ENCODE data around the gene RPH3AL.

The RPH3AL gene

GRCh38 chr17:390025-390424 is 37.4 kb upstream of the RPH3AL start:
- ATAC-seq = no peak
- TF ChIP-seq ZNF565 (CRISPR knock-in tag; conservative IDR thresholded peaks at IDR 0.05; ENCODE audit: low read depth) = no peak

DNA sequence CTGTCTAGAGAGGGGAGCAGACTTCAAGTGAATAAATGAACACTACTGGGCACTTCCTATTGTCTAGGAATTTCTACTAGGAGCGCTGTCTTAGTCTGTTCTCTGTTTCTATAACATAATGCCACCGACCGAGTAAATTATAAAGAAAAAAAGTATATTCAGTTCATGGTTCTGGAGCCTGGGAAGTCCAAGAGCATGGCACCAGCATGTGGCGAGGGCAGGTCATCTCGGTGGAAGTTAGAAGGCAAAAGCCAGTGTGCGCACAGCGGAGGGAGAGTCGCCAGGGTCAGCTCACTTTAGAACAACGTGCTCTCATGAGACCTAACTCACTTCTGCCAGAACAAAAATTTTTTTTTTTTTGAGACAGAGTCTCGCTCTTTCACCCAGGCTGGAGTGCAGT is 35.5 kb upstream of the RPH3AL start:
- no peak for ATAC-seq

DNA sequence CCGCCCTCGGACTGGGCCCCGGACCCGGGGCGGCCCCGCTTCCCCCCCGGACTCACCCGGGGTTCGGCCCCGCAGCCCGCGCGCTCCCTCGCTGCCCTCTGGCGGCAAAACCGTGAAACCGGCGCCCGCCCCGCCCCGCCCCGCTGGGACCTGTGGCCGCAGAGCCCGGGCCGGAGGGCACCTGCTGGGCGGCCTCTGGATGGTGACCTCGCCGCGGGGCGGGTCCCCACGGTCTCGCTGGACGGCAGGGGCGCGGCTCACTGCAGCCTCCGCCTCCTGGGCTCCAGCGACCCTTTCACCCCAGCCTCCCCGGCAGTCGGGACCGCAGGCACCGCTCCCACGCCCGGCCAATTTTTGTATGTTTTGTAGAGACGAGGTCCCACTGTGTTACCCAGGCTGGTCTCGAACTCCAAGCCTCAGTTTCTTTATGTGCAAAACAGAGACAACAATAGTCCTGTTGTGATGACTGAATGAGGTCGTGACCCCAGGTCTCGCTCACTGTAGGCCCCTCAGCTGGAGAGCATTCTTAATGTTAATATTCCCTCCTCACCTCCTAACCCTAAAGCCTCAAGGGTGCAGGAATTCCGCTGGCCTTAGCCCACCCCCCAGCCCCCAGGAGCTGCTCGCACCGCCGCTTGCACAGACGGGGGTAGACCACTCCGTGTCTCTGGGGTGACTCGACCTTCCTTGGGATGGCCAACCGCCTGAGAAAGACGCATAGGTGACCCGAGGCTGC is 33.7 kb upstream of the RPH3AL start:
- TF ChIP-seq ZNF8 (CRISPR knock-in tag; IDR thresholded peaks at IDR 0.05) (no peak), ZFP3 (CRISPR knock-in tag; IDR thresholded peaks at IDR 0.05) (no peak), TOX (CRISPR knock-in tag; IDR thresholded peaks at IDR 0.05; ENCODE audit: borderline replicate concordance) (no peak), ESRRG (CRISPR knock-in tag; IDR thresholded peaks at IDR 0.05) (no peak), SNAI2 (CRISPR knock-in tag; IDR thresholded peaks at IDR 0.05) (no peak), OSR1 (CRISPR knock-in tag; IDR thresholded peaks at IDR 0.05) (no peak), BACH2 (CRISPR knock-in tag; IDR thresholded peaks at IDR 0.05; ENCODE audit: borderline replicate concordance) (no peak), ZNF565 (CRISPR knock-in tag; conservative IDR thresholded peaks at IDR 0.05; ENCODE audit: low read depth) (no peak), ZNF70 (CRISPR knock-in tag; IDR thresholded peaks at IDR 0.05) (no peak), POU6F1 (CRISPR knock-in tag; IDR thresholded peaks at IDR 0.05; ENCODE audit: borderline replicate concordance, low read depth) (no peak), PPARA (CRISPR knock-in tag; IDR thresholded peaks at IDR 0.05; ENCODE audit: borderline replicate concordance) (no peak)
- ATAC-seq = peak; percentile 89

More for the DNA sequence above, 35.5 kb upstream of the RPH3AL start:
- TF ChIP-seq ARNTL (CRISPR knock-in tag; IDR thresholded peaks at IDR 0.05; ENCODE audit: borderline replicate concordance, low read depth) (no peak), ZFP3 (CRISPR knock-in tag; IDR thresholded peaks at IDR 0.05) (no peak), ZNF8 (CRISPR knock-in tag; IDR thresholded peaks at IDR 0.05) (no peak), BACH2 (CRISPR knock-in tag; IDR thresholded peaks at IDR 0.05; ENCODE audit: borderline replicate concordance) (no peak), GLIS3 (CRISPR knock-in tag; IDR thresholded peaks at IDR 0.05) (no peak)
- TF ChIP-seq, protein P1, sequence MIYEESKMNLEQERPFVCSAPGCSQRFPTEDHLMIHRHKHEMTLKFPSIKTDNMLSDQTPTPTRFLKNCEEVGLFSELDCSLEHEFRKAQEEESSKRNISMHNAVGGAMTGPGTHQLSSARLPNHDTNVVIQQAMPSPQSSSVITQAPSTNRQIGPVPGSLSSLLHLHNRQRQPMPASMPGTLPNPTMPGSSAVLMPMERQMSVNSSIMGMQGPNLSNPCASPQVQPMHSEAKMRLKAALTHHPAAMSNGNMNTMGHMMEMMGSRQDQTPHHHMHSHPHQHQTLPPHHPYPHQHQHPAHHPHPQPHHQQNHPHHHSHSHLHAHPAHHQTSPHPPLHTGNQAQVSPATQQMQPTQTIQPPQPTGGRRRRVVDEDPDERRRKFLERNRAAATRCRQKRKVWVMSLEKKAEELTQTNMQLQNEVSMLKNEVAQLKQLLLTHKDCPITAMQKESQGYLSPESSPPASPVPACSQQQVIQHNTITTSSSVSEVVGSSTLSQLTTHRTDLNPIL (CRISPR knock-in tag; IDR thresholded peaks at IDR 0.05; ENCODE audit: low read depth) = no peak
- TF ChIP-seq, protein P2, sequence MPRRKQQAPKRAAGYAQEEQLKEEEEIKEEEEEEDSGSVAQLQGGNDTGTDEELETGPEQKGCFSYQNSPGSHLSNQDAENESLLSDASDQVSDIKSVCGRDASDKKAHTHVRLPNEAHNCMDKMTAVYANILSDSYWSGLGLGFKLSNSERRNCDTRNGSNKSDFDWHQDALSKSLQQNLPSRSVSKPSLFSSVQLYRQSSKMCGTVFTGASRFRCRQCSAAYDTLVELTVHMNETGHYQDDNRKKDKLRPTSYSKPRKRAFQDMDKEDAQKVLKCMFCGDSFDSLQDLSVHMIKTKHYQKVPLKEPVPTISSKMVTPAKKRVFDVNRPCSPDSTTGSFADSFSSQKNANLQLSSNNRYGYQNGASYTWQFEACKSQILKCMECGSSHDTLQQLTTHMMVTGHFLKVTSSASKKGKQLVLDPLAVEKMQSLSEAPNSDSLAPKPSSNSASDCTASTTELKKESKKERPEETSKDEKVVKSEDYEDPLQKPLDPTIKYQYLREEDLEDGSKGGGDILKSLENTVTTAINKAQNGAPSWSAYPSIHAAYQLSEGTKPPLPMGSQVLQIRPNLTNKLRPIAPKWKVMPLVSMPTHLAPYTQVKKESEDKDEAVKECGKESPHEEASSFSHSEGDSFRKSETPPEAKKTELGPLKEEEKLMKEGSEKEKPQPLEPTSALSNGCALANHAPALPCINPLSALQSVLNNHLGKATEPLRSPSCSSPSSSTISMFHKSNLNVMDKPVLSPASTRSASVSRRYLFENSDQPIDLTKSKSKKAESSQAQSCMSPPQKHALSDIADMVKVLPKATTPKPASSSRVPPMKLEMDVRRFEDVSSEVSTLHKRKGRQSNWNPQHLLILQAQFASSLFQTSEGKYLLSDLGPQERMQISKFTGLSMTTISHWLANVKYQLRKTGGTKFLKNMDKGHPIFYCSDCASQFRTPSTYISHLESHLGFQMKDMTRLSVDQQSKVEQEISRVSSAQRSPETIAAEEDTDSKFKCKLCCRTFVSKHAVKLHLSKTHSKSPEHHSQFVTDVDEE (CRISPR knock-in tag; IDR thresholded peaks at IDR 0.05) = no peak

GRCh38 chr17:385836-386140 is 33.2 kb upstream of the RPH3AL start:
- peak; percentile 28; the same call in 2 of the 3 replicates for ATAC-seq
- TF ChIP-seq CSDC2 (CRISPR knock-in tag; IDR thresholded peaks at IDR 0.05) (no peak), ZNF70 (CRISPR knock-in tag; IDR thresholded peaks at IDR 0.05) (no peak), ZNF8 (CRISPR knock-in tag; IDR thresholded peaks at IDR 0.05) (no peak), ZNF565 (CRISPR knock-in tag; conservative IDR thresholded peaks at IDR 0.05; ENCODE audit: low read depth) (no peak), POU6F1 (CRISPR knock-in tag; IDR thresholded peaks at IDR 0.05; ENCODE audit: borderline replicate concordance, low read depth) (no peak), BACH2 (CRISPR knock-in tag; IDR thresholded peaks at IDR 0.05; ENCODE audit: borderline replicate concordance) (no peak), ARNTL (CRISPR knock-in tag; IDR thresholded peaks at IDR 0.05; ENCODE audit: borderline replicate concordance, low read depth) (no peak), PATZ1 (CRISPR knock-in tag; IDR thresholded peaks at IDR 0.05; ENCODE audit: borderline replicate concordance) (no peak), ZFP30 (CRISPR knock-in tag; IDR thresholded peaks at IDR 0.05) (no peak), TCF4 (CRISPR knock-in tag; IDR thresholded peaks at IDR 0.05; ENCODE audit: borderline replicate concordance) (no peak), SNAI2 (CRISPR knock-in tag; IDR thresholded peaks at IDR 0.05) (no peak)
- TF ChIP-seq, protein P1 (CRISPR knock-in tag; IDR thresholded peaks at IDR 0.05; ENCODE audit: low read depth) = no peak
